GM18519 (cell line): Measurements from ENCODE around the gene LIF.

Experiments used
- ATAC-seq: cut with Tn5 transposase; IDR thresholded peaks from one replicate; pipeline ENCODE4 v1.9.1; 2021; ENCODE audit warnings: mild to moderate bottlenecking, moderate library complexity; ENCODE audit not compliant: unreplicated experiment, low FRiP score

The LIF gene

DNA sequence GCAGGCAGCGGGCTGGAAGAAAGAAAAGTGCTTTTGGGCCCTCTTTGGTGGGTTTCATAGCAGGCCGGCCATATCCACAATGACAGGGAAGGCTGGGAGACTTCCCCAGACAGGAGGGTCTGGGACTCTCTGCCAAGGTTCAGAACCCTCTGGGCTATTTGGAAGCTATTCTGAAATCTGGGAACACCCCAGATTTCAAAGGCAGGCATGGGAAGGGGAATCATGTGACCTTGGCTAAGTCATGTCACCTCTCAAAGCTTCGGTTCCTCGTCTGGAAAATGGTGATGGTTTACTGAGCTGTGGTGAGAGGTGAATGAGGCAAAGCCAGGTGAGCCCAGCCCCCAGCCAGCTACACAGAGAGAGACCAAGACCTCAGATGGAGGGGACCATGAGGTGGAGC lies 38.1 kb upstream of the LIF start:
- ATAC-seq: no peak

GRCh38 chr22:30284172-30284571 lies 37.6 kb upstream of the LIF start:
- no peak for ATAC-seq

DNA sequence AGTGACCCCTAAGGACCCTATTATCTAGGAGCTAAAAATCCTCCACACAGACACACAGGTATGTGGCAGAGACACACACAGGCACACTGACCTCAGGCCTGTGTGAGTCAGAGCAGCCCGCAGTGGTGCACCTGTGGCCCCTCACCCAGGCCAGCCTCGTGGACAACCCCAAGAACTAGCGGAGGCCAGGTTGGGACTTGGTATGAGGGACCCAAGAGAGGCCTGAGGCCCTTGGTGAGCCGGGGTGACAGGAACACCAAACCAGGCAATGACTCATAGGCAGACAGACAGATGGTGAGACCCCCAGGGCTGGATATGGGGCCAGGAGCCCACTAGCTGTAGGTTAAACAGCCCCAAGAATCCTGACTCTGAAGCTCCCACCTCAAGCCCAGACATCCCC lies 36.8 kb upstream of the LIF start:
- no peak for ATAC-seq

- ATAC-seq: no peak
Observed at GRCh38 chr22:30282616-30283046, 36.1 kb upstream of the LIF start.

DNA sequence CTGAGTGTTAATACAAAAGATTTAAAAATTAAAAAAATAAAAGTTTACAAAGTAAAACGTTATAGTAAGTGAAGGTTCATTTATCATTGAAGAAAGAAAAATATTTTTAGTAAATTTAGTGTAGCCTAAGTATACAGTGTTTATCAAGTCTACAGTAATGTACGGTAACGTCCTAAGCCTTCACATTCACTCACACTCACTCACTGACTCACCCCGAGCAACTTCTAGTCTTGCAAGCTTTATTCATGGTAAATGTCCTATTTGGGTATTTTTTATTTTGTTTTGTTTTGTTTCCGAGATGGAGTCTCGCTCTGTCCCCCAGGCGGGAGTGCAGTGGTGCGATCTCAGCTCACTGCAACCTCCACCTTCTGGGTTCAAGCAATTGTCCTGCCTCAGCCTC lies 33.9 kb upstream of the LIF start:
- no peak for ATAC-seq

GRCh38 chr22:30279932-30280331 lies 33.4 kb upstream of the LIF start:
- no peak for ATAC-seq

DNA sequence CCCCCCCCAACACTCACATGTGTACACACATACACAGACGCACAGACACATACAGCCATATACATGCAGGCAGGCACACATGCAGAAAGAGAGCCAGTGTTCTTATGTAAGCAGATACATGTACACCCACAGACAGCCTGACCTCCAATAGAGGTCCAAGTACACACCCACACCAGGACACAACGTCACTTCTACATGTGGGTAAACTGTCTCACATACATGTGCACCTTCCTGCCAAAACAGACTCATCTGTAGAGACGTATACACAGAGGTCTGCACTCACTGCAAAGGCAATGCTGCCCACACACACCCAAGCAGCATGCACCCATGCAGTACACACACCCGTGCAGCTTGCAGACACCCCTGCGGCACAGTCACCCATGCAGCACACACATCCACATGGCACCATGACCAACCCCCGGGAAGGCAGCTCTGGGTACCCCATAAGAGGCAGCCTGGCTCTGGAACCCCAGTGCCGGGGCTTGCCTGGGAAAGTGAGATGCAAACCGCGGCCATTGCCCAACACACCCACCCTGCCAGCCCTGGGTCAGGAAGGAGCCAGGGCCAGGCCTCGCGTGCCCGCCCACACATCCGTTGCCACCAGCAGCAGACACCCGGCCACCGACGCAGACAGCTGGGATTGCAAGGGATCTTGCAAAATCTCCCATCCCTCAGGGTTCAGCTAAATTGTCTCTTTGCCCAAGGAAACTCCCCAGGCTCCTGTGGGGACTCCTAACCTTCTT lies 32.7 kb upstream of the LIF start:
- ATAC-seq: no peak

DNA sequence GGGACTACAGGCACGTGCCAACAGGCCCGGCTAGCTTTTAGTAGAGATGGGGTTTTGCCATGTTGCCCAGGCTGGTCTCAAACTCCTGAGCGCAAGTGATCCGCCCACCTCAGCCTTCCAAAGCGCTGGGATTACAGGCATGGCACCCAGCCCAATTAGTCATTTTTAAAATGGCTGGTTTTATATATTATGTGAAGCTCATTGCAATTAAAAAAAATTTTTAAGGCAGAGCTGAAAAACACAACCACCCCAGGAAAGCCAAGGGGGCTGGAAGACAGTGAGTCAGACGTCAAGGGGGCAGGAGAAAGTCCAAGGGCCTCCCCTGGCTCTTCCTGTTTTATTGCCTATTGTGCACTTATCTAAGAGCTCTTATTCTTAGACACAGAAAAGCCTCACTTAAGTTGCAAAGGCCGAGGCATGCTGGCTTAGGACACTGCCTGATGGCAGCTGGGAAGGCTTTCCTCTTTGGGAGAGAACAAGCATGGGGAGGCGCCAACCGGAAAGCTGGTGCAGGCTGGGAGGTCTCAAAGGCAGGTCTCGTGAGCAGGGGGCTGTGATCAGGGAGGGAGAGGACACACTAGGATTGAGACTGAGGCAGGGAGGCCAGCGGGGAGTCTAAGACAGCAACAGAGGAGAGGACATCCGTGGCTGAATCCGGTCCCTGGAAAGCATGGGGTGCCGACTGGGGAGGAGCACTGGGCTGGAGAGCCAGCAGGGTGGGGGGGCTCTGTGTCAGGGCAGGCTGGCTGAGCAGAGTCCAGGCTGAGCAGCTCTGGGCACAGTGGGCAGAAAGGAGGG lies 31.2 kb upstream of the LIF start:
- no peak for ATAC-seq

DNA sequence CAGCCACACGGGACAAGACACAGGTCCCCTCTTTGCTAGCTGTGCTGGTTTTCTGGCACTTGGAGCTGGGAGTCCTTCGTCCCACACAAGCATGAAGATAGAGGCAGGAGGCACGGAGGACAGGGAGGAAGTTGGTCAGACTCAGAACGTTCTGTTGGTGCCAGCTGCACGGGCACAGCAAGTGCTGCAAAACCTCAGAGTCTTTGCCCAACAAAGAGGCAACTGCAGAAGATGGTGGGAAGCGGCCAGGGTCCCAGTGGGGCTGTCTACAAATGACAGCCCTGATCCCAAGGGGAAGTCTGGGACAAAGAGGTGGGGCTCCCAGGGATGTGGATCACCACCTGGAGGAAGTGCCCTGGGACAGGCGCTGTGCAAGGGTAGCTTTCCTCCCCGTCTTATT lies 29.5 kb upstream of the LIF start:
- no peak for ATAC-seq

DNA sequence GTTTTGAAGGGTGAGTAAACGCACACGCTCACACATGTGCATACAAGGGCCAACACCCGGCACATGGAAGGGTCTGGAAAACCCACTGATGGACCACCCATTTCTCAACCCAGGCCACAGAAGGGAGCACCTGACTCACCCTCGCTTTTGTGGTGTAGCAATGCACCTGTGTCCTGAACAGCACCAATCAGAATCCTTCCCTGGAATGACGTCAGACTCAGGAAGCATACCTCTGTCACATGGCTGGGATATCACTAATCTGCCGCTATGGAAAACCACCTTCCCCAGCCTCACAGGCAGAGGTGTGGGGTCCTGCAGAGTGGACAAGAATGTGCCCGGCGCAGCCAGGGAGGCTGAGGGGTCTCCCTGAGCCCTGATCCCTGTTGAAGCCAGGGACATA lies 29.1 kb upstream of the LIF start:
- no peak for ATAC-seq

DNA sequence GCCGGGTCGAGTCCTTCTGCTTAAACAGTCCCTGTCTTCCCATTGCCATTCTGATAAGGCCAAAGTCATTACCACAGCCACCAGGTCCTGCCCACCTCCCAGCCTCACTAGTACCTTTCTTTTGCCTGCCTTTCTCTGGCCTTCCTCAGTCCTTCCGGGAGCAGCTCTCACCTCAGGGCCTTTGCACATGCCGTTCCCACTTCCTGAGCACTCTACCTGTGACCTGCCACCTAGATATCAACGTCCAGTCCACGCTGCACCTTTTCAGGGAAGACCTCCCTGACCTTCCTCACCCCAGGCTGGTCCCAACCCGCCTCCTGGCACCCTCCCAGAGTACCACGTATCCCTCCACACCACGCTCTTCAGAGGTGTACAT lies 27.9 kb upstream of the LIF start:
- no peak for ATAC-seq

- ATAC-seq: no peak
Observed at GRCh38 chr22:30273711-30274436, 27.3 kb upstream of the LIF start.

DNA sequence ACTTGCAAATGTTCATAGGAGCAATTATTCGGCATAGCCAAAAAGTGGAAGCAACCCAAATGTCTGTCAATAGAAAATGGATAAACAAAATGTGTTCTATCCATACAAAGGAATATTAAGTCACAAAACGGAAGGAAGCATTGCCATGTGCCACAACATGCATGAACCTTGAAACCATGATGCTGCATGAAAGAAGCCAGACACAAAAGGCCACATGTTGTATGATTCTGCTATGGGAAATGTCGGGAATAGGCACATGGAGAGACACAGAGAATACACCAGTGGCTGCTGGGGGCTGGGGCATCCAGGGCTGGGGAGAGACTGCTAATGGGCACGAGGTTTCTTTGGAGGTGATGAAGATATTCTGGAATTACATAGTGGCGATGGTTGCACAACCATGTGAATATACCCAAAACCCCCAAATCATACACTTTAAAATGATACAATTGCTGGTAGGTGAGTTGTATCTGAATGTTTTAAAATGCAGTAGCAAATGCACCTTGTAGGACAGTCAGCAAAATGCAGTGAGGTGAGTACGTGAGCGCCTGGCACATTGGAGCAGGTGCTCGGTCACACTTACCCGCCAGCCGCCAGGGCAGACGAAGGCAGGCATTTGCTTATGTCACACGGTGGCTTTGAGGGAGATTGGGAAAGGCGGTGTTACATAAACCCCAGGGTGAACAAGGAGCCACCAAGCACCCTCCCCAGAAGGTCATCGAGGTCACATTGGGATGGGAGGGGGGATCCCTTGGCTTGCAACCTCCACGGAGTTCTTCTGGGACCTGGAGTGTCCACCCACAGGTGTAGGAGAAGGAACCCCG lies 26.4 kb upstream of the LIF start:
- no peak for ATAC-seq

- ATAC-seq: no peak
Observed at GRCh38 chr22:30270832-30271231, 24.3 kb upstream of the LIF start.

DNA sequence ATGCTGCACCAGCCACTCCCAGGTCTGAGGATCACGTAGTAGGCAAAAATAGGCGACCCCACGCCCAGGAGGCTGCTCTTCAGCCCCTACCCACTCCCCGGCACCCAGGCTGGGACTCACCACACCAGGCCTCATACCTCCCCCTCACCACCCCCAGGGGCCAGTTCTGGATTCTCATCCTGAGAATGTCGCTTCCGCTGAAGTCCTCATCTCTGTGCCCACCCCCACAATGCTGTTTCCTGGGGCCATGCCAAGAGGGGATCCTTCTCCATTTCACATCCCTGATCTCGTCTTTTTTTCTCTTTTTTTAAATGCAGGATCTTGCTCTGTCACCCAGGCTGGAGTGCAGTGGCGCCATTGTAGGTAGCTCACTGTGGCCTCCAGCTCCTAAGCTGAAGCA lies 21.8 kb upstream of the LIF start:
- ATAC-seq: no peak

- ATAC-seq: no peak
Observed at GRCh38 chr22:30267382-30268302, 21.1 kb upstream of the LIF start.

GRCh38 chr22:30266445-30267381 lies 20.2 kb upstream of the LIF start, which contains the start of gene OSM:
Gene OSM (minus strand): TSS chr22:30266851. CDS start chr22:30266799, 52 bp downstream.
- no peak for ATAC-seq

DNA sequence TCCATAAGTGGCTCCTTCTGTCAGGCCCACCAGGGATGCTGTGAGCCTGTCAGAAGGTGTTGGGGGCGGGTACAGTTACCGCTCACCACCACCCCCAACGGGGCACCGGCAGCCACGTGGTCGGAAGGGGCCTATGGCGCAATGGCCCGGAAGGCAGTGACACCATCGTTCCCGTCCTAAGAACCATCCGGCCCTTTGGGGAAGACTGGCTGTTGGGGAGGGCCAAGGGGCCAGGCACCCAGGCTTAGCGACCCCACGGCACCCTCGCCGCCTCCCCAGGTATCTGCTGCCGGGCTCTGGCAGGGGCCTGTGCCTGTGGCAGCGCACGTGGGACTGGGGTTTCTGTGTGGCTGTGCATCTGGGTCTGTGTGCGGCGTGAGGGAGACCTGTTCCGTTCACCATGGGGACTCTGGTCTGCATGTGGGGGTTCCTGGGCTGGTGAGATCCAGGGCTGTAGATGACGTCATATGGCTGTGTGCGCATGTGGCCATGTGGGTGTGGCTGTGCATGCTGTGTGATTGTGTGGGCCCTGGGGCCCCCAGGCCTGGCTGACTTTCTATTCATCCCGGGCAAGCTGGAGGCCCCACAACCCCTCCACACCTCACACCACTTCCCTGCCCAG lies 19.4 kb upstream of the LIF start:
- peak; percentile 51 for ATAC-seq
